Islet of Langerhans (tissue), 1 donor: ENCODE results near the gene TRIM4.
"Not testable (repeated sequence)": the region's sequence is repeated elsewhere in the genome, so short reads cannot be mapped to it uniquely, and the experiment has no call there.

Experiments
- FAIRE-seq: peaks from one replicate; lab custom pipeline; 2011; peaks lifted over from hg19 to GRCh38; lab: Jason Lieb, UNC

TRIM4 gene, protein sequence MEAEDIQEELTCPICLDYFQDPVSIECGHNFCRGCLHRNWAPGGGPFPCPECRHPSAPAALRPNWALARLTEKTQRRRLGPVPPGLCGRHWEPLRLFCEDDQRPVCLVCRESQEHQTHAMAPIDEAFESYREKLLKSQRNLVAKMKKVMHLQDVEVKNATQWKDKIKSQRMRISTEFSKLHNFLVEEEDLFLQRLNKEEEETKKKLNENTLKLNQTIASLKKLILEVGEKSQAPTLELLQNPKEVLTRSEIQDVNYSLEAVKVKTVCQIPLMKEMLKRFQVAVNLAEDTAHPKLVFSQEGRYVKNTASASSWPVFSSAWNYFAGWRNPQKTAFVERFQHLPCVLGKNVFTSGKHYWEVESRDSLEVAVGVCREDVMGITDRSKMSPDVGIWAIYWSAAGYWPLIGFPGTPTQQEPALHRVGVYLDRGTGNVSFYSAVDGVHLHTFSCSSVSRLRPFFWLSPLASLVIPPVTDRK

DNA sequence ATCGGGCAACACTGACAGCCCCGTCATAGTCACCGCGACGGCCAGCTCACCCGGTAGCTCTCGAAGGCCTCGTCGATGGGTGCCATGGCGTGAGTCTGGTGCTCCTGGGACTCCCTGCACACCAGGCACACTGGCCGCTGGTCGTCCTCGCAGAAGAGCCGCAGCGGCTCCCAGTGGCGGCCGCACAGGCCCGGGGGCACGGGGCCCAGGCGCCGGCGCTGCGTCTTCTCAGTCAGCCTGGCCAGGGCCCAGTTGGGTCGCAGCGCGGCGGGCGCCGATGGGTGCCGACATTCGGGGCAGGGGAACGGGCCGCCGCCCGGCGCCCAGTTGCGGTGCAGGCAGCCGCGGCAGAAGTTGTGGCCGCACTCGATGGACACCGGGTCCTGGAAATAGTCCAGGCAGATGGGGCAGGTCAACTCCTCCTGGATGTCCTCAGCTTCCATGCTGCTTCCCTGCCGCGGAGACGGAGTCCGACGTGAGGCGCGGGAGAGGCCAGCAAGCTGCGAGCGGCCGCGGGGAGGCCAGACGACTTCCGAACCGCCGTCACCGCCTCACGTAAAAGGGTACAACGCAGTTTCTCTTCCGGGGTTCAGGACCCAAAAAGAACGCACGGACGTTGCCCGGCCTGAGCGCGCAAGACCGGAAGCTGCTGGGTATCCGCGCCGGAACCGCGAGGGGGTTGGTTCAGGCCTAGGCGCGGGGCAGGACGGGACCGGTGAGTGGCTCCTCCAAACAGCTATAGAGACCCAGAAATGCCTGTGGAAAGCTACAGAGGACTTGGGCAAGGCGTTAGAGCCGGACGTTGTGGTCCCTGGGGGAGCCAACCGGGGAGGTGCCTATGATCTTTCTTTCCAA lies at the start of gene TRIM4:
Gene TRIM4 (minus strand): TSS at position 572 of the 855 bp plus-strand sequence. CDS start 129 bp downstream, at position 443.
- no peak for FAIRE-seq

GRCh38 chr7:99958564-99959227 lies 39.4 kb upstream of the TRIM4 start:
- FAIRE-seq: no peak

DNA sequence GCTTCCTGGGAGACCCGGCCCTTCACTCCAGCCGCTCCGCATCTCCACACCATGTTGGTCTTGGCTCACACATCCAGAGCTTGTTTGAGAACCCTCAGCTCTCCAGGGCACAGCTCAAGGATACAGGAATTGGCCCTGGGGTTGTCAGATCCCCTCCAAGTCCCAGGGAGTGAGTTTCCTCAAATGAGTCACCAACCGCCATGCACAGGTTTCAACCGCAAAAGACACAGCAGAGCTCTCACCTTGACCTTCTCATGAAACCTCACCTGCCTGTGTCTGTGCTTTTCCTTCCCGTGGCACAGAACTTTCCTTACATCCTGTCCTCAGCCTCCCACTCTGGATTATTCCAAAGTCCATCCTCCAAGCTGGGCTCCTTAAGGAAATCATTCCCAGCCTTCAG lies 35.9 kb upstream of the TRIM4 start:
- FAIRE-seq: no peak

GRCh38 chr7:99954643-99955042 lies 35.3 kb upstream of the TRIM4 start:
- FAIRE-seq: not testable (repeated sequence)

DNA sequence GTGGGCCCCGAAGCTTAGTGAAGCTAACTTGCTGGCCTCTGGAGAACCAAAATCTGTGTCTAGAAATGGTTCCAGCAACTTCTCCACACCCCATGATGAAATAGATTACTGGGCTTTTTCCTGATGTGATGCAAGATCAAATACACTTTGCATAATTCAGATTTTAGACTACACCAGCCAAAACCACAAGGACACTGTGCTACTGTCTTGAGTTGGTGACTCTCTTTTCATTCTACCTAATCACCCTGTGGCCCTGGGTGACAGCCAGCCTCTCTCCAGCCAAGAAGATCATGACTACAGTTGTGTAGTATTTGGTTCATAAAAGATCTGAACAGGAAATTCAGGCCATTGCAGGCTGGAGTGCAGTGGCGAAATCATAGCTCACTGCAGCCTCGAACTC lies 34.3 kb upstream of the TRIM4 start:
- no peak for FAIRE-seq

- FAIRE-seq: not testable (repeated sequence)
These were observed 33.3 kb upstream of the TRIM4 start for GRCh38 chr7:99952649-99953048.

DNA sequence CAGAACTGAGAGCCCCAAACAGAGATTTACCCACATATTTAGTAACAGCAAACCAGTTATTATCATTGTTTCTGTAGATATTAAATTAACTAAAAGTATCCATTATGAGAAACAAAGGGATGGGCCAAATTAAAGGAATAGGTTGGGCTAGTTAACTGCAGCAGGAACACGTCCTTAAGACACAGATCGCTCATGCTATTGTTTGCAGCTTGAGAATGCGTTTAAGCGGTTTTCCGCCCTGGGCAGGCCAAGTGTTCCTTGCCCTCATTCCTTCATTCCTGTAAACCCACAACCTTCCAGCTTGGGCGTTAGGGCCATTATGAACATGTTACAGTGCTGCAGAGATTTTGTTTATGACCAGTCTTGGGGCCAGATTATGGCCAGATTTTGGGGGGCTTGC lies 31.5 kb upstream of the TRIM4 start:
- not testable (repeated sequence) for FAIRE-seq

DNA sequence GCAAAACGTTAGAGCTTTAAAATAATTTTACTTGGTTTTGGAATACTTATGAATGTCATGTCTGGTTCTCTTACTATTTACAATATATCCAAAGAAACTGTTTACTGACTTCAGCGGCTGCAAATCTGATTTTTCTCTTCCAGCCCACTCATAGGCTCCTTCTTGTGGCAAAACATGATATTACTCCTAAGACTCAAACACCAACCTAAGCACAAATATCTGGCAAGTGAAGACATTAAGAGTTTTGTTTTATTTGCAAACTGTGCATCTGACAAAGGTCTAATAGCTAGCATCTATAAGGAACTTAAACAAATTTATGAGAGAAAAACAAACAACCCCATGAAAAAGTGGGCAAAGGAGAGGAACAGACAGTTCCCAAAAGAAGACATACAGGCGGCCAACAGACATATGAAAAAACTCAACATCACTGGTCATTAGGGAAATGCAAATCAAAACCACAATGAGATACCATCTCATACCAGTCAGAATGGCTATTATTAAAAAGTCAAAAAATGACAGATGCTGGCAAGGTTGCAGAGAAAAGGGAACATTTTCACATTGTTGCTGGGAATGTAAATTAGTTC lies 30.4 kb upstream of the TRIM4 start:
- no peak for FAIRE-seq

- no peak for FAIRE-seq
These were observed 28.3 kb upstream of the TRIM4 start for GRCh38 chr7:99947608-99948007.

GRCh38 chr7:99944497-99945070 lies 25.3 kb upstream of the TRIM4 start:
- FAIRE-seq: no peak

- FAIRE-seq: no peak
These were observed 24.5 kb upstream of the TRIM4 start for GRCh38 chr7:99943641-99944496.

DNA sequence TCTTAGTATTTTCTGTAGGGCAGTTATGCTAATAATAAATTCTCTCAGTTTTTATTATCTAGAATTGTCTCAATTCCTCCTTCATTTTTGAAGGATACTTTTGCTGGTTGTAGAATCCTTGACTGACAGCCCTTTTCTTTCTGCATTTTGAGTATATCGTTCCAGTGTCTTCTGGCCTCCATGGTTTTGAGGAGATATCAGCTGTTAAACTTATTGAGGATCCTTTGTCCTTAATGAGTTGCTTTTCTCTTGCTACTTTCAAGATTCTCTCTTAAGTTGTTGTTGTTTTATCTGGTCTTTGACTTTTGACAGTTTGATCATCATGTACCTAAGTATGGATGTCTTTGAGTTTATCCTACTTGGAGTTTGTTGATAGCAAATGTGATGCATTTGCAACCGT lies 19.0 kb upstream of the TRIM4 start:
- FAIRE-seq: no peak

DNA sequence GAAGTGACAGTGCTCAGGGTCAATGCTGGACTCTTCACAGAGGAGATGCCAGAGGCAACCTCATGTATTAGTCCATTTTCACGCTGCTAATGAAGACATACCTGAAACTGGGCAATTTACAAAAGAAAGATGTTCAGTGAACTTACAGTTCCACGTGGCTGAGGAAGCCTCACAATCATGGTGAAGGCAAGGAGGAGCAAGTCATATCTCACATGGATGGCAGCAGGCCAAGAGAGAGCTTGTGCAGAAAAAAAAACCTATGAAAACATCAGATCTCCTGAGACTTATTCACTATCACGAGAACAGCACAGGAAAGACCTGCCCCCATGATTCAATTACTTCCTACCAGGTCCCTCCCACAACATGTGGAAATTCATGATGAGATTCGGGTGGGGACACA lies 15.7 kb upstream of the TRIM4 start:
- not testable (repeated sequence) for FAIRE-seq

DNA sequence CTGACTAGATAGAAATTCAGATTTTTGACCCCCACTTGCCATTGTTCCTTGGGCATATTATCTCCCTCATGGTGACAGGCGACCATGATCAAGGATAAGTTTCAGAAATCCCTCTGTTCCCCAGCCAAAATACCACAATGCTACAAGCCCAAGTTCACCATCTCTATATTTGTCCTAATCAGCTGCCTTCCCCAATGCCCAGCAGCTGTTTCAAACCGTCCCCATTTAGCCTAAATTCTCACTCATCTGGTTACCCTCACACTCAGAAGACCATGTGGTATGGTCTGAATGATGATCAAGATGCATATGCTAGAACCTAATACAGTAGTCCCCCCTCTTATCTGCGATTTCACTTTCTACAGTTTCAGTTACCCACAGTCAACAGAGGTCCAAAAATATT lies 11.0 kb upstream of the TRIM4 start:
- no peak for FAIRE-seq

DNA sequence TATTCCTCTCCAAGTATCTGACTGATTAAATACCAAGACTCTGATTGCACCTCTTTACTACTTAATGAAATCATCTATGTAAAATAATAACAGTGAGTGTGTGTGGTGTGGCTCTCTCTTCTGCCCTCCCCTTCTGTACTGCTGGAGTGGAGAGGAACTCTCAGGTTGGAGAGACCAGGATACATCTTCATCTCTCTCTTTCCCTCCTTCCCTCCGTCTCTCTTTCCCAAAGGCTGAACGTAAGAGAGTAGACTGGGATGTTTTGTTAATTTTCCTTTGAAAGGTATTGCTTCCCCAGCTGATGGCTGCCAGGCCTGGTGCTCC lies 10.4 kb upstream of the TRIM4 start:
- FAIRE-seq: peak; percentile 27

DNA sequence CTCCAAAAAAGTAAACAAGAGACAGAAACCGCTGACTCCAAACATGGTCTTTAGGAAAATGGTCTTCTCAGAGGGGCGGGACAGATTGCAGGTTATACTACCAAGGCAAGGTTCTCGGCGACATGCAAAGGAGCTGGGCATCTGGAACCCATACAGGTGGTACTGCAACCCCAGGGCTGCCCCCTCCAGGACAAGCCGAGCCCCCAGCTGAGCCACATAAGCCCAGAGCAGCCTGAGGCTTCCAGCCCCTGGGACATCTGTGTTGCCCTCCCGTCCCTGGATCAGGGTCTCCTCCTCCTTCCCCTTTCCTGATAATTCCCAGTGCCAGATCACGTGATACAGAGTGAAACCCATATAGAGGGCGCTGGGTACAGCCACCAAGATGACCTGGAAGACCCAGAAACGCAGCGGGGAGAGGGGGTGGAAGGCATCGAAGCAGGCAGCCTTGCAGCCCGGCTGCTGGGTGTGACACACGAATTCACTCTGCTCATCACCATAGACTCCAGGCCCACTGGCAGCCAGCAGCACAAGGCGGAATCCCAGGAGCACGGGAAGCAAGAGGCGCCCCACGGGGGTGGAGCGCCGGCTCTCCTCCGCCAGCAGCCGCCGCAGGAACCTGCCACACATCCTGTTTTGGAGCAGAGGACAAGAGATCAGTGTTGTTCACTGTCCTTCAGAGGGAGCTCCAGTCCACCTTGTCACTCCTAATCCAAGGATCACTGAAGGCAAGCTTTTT lies 9.8 kb upstream of the TRIM4 start, which contains the start of gene GJC3:
Gene GJC3 (minus strand): TSS at position 627 of the 736 bp plus-strand sequence. CDS start 0 bp downstream, at position 627.
- no peak for FAIRE-seq

GRCh38 chr7:99928188-99928587 lies 8.9 kb upstream of the TRIM4 start:
- FAIRE-seq: no peak

DNA sequence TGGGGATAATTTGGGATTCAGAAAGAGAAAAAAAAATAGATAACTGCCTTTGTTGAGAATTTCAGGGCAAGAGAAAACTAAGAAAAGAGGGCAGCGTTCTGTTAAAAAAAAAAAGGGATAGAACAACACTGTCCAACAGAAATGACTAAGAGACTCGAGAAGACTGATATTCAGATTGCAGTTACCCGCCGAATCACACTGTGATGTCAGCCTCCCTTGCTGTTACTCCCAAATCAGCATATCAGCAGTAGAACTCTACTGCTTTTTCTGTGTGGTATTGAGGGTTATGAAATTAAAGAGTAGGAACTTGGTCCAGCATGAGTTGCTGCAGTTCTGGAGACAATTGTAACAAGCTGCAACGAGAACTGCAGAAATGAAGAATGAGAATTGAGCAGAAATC lies 8.2 kb upstream of the TRIM4 start:
- FAIRE-seq: no peak

DNA sequence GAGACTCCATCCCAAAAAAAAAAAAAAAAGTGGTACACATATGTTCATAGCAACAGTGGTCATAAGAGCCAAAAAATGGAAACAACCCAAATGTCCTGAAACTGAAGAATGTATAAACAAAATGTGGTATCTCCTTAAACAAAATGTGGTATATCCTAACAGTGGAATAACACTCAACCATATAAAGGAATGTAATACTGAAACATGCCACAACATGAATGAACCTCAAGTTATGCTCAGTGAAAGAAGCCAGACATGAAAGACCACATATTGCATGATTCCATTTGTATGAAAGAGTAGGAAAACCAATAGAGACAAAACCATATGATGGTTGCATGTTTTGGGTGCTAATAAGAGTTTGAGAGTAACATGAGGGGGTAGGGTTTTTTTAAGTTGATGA lies 7.0 kb upstream of the TRIM4 start:
- FAIRE-seq: no peak

- no peak for FAIRE-seq
These were observed 3.9 kb upstream of the TRIM4 start for GRCh38 chr7:99923200-99923599.
